ENCODE measurements around the gene CCDC183.

DNA sequence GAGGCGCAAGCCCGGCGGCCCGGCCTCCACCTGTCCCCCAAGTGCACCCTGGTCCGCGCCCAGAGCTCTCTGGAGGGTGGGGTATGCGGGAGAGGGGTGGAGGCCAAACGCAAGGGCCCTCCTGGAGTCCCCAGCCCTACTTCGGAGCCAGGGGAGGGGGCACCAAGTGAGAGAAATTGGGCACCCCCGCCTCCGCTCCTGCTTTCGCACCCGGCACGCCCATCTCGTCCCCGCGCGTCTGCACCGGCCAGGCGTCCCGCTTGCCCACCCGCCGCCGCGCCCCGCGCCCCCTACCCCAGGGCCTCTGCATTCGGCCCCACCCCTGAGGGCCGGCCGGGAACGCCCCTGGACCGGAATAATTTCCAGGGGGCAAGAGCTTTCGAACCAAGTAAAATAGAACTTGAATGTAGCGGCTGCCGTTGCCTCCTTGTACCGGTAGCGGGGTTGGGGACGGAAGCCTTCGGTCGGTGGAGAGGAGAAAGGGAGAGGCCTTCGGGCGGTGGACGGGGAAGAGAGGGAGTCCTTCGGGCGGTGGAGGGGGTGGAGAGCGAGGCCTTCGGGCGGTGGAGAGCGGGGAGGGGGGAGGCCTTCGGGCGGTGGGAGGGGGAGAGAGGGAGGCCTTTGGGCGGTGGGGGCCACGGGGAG lies 52.4 kb downstream of the CCDC183 start:
- TF ChIP-seq, protein P1, sequence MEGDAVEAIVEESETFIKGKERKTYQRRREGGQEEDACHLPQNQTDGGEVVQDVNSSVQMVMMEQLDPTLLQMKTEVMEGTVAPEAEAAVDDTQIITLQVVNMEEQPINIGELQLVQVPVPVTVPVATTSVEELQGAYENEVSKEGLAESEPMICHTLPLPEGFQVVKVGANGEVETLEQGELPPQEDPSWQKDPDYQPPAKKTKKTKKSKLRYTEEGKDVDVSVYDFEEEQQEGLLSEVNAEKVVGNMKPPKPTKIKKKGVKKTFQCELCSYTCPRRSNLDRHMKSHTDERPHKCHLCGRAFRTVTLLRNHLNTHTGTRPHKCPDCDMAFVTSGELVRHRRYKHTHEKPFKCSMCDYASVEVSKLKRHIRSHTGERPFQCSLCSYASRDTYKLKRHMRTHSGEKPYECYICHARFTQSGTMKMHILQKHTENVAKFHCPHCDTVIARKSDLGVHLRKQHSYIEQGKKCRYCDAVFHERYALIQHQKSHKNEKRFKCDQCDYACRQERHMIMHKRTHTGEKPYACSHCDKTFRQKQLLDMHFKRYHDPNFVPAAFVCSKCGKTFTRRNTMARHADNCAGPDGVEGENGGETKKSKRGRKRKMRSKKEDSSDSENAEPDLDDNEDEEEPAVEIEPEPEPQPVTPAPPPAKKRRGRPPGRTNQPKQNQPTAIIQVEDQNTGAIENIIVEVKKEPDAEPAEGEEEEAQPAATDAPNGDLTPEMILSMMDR (conservative IDR thresholded peaks at IDR 0.05) = no peak
- TF ChIP-seq ZFX (IDR thresholded peaks at IDR 0.05) = 0 out of 2 replicates have a peak, but pooled peaks have one; percentile 24

Measured in C4-2B (cell line).